Astrocyte of the cerebellum (primary cell): ENCODE data around the gene CCDC85C.

Experiments used
- DNase-seq: peaks from one replicate; pipeline ENCODE4 v3.0.0-alpha.2; 2011; ENCODE audit warnings: low read depth
- H3K4me3 ChIP-seq: 2 replicates; pipeline ENCODE4 v1.5.1; 2011; ENCODE audit warnings: mild to moderate bottlenecking, low read depth, low read length, moderate library complexity
- in situ Hi-C: cut with HindIII; loops from 2 replicates; pipeline ENCODE4 v1.10.0; 2017; ENCODE audit warnings: low sequenced_read_pairs
- TF ChIP-seq, protein P1 (sequence below): IDR thresholded peaks from 2 replicates; pipeline ENCODE4 v1.5.1; 2012; ENCODE audit warnings: low read length, low read depth, moderate library complexity, mild to moderate bottlenecking; ENCODE audit errors: missing control alignments

CCDC85C gene

DNA sequence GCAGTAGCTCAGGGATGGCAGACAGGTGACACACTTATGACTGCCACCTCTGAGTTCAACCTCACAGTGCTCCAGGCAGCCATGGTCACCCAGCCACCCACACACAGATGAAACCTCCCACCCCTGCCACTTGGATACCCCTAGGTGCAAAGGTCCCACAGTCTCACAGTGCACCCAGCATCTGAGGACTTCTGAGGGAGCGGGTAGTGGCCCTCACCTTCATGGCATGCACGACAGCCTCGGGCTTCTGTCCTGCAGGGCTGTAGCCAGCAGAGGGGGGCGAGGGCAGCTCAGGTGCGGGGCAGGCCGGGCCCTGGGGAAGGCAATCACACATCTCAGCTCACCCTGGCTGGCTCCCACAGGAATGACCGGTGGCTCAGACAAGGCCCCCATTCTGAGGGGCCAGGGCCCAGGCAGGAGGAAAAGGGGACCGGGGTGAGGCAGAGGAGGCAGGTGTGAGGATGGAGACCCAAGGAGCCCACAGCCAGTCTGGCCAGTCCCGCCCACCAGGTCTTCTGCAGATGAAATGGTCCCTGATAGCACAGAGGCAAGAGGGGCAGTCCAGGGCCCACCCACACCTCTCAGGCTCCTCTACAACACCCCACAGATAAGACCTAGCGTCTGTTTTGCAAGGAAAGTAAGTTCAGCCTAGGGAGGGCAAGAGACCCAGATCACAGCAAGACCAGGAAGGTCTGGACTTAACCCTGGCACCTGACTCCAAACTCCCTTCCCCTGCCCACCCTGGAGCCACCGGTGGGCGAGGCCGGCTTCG is 87.0 kb downstream of the CCDC85C start:
- TF ChIP-seq, protein P1, sequence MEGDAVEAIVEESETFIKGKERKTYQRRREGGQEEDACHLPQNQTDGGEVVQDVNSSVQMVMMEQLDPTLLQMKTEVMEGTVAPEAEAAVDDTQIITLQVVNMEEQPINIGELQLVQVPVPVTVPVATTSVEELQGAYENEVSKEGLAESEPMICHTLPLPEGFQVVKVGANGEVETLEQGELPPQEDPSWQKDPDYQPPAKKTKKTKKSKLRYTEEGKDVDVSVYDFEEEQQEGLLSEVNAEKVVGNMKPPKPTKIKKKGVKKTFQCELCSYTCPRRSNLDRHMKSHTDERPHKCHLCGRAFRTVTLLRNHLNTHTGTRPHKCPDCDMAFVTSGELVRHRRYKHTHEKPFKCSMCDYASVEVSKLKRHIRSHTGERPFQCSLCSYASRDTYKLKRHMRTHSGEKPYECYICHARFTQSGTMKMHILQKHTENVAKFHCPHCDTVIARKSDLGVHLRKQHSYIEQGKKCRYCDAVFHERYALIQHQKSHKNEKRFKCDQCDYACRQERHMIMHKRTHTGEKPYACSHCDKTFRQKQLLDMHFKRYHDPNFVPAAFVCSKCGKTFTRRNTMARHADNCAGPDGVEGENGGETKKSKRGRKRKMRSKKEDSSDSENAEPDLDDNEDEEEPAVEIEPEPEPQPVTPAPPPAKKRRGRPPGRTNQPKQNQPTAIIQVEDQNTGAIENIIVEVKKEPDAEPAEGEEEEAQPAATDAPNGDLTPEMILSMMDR, result no peak
- no peak overlapping the region for H3K4me3 ChIP-seq
- no peak for DNase-seq
- in situ Hi-C loops, result no loop called here

DNA sequence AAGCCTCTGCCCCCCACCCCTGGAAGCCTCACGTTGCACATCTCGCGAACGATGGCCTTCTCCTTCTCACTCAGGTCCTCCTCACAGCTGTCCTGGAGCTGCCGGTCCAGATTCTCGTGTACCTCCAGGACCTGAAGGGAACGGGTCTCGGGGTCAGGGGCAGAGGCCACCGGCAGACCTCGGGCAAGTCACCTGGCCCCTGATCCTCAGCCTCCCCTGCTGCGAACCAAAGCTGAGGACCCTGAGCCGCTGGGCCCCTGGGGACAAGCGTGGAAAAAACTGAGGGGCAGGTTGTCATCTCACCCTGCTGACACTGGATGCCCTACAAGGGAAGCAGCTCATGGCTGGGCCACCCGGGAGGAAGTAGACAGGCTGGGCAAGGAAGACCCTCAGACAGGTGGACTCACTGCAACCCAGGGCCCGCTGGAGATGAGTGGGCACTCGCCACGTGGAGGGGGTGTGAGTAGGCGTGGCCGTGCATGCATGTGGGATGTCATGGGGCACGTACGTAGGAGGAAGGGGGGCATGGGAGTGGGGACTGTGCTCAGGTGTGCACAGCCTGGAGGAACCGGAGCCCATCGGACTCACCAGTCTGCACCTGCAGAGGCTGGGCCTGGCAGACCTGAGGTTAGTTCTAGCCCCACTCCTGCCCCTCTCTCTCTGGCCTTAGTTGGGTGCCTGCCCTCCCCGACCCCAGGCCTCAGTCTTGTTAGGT is 87.7 kb downstream of the CCDC85C start:
- DNase-seq, result no peak
- TF ChIP-seq, protein P1, result no peak
- H3K4me3 ChIP-seq, result no peak overlapping the region
- in situ Hi-C loops, result no loop called here

DNA sequence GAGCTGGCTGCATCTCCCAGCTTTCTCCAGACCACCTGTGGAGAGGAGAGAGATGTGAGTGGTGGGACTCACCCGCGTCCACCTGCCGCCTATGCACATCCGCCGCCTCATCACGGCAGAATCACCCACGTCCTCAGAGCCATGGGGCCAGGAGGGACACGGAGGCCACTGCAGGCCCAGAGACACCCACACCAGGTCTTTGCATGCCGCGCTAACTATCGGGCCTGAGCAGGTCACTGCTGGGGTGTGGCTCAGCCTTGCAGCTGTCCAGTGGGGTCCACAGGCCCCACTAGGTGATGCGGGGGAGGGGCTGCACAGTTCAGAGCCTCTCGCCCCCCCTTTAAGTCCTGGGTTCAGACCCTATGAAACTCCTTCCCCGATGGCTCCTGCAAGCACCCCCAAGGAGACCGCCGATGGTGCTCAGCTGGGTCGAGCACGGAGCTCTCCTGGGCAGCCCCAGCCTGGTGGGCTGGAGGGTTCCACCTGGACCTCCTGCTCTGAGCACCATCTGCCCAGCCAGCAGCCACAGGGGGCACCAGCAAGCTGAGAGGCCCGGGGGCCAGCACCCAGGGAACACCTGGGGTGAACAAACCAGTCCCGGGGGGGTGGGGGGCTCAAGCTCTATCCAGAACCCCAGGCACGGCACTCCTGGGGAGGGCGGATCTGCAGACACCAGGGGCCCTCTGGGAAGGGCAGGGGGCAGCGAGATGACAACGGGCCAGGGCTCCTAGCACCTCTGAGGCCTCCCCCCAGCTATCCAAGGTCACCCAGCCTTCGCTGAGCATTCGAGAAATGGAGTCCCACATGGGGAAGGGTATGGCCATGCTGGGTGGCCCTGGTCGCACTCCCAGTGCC is 88.5 kb downstream of the CCDC85C start:
- H3K4me3 ChIP-seq, result no peak overlapping the region
- in situ Hi-C loops, result no loop called here
- DNase-seq, result no peak
- TF ChIP-seq, protein P1, result no peak

DNA sequence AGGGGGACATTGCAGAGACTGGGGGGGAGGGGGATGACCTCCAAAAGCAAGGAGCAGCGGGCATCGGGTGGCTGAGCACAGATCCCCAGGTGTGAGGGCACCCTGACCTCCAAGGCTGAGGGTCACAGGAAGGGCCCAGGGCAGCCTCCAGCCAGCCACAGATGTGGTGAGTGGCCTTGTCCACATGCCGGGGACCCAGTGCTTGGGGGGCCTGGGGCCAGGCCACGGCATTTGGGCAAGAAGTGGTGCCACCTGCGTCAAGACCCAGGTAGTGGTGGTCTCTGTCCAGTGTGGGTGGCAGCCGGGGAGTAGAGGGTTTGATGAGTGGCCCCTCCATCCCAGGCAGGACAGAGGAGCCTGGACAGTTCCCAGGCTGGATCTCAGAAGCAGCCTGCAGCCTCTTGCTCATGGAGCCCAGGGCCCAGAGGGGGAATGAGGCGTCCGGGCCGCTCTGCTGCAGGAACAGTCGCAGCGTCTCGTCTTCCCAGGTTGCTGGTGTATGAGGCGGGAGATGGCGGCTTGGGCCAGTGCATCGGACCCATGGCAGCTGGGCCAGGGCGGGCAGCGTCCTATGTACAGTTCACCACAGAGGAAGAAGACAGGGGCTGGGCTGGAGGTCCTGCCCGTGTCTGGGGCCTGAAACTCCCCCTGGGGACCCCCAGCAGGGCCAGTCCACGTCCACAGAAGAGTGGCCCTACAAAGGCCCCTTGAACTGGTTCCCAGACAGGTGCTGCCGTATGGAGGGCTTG is 89.3 kb downstream of the CCDC85C start:
- TF ChIP-seq, protein P1, result no peak
- no peak for DNase-seq
- in situ Hi-C loops, result no loop called here
- H3K4me3 ChIP-seq, result no peak overlapping the region

DNA sequence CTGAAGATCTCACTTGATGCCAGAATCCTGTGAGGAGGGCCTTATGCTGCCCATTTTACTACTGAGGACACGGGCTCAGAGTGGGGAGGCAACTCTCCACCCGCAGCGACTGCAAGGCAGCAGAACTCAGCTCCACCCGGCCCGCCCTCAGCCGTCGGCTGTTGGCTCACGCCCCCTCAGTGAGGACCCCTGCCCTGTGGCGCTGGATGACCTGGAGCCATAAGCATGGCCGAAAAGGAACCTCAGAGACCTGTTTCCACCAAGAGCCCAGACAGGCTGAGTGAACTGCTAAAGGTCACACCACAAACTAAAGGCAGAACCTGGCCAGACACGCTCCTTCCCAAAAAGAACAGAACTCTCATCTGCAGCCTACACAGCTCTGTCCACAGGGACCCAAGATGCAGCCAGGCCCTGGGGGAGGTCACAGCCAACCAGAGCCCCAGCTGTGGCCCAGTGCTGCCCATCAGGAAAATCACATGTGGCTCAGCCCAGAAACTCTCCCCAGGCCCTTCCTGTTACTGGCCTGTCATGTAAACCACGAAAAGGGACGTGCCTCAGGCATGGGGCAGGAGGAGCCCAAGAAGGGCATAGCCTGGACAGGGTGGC is 90.0 kb downstream of the CCDC85C start:
- in situ Hi-C loops, result no loop called here
- H3K4me3 ChIP-seq, result no peak overlapping the region
- TF ChIP-seq, protein P1, result no peak
- no peak for DNase-seq
